ENCODE data around the gene GGTA1. TPM values are rescaled to one million over a fixed set of nuclear protein-coding genes. Genes with fewer than 3 reads are reported as not detected.
"Not testable (repeated sequence)": the region's sequence is repeated elsewhere in the genome, so short reads cannot be mapped to it uniquely, and the experiment has no call there.

GGTA1 gene
- total RNA-seq, 1 donor from 2014 or later: not detected

- DNase-seq: no peak
- Mint-ChIP-seq H3K27me3 (ENCODE audit: unreplicated experiment) (peaks cover 4% of the 10 kb centered on the region), H3K27ac (ENCODE audit: unreplicated experiment) (no peak overlapping the region), H3K4me3 (ENCODE audit: unreplicated experiment) (no peak overlapping the region), H3K9me3 (ENCODE audit: unreplicated experiment) (no peaks in the 10 kb centered on the region), H3K36me3 (ENCODE audit: unreplicated experiment) (no peaks in the 10 kb centered on the region), H3K4me1 (ENCODE audit: low read depth, unreplicated experiment) (no peaks in the 10 kb centered on the region)
- no peak for TF ChIP-seq CTCF (IDR thresholded peaks at IDR 0.05; ENCODE audit: partially characterized antibody, unreplicated experiment)
Measured at GRCh38 chr9:121529237-121529987, 29.8 kb upstream of the GGTA1 start.

- TF ChIP-seq CTCF (IDR thresholded peaks at IDR 0.05; ENCODE audit: partially characterized antibody, unreplicated experiment): no peak
- no peaks in the 10 kb centered on the region for H3K4me1 Mint-ChIP-seq (ENCODE audit: low read depth, unreplicated experiment)
- peaks cover 4% of the 10 kb centered on the region for H3K27me3 Mint-ChIP-seq (ENCODE audit: unreplicated experiment)
- H3K27ac Mint-ChIP-seq (ENCODE audit: unreplicated experiment): no peak overlapping the region
- no peak for DNase-seq
- no peaks in the 10 kb centered on the region for H3K9me3 Mint-ChIP-seq (ENCODE audit: unreplicated experiment)
- H3K36me3 Mint-ChIP-seq (ENCODE audit: unreplicated experiment): no peaks in the 10 kb centered on the region
- no peak overlapping the region for H3K4me3 Mint-ChIP-seq (ENCODE audit: unreplicated experiment)
Measured at GRCh38 chr9:121528642-121529041, 29.0 kb upstream of the GGTA1 start.

GRCh38 chr9:121527371-121527770 is 27.7 kb upstream of the GGTA1 start:
- H3K36me3 Mint-ChIP-seq (ENCODE audit: unreplicated experiment): peaks cover 3% of the 10 kb centered on the region
- H3K27ac Mint-ChIP-seq (ENCODE audit: unreplicated experiment): no peak overlapping the region
- TF ChIP-seq CTCF (IDR thresholded peaks at IDR 0.05; ENCODE audit: partially characterized antibody, unreplicated experiment): no peak
- no peak overlapping the region for H3K4me3 Mint-ChIP-seq (ENCODE audit: unreplicated experiment)
- H3K4me1 Mint-ChIP-seq (ENCODE audit: low read depth, unreplicated experiment): no peaks in the 10 kb centered on the region
- DNase-seq: no peak
- H3K27me3 Mint-ChIP-seq (ENCODE audit: unreplicated experiment): peaks cover 4% of the 10 kb centered on the region
- no peaks in the 10 kb centered on the region for H3K9me3 Mint-ChIP-seq (ENCODE audit: unreplicated experiment)

- H3K27me3 Mint-ChIP-seq (ENCODE audit: unreplicated experiment); H3K36me3 Mint-ChIP-seq (ENCODE audit: unreplicated experiment); H3K4me3 Mint-ChIP-seq (ENCODE audit: unreplicated experiment); H3K27ac Mint-ChIP-seq (ENCODE audit: unreplicated experiment); DNase-seq; H3K9me3 Mint-ChIP-seq (ENCODE audit: unreplicated experiment); H3K4me1 Mint-ChIP-seq (ENCODE audit: low read depth, unreplicated experiment): not testable (repeated sequence)
Measured at GRCh38 chr9:121519688-121520087, 20.0 kb upstream of the GGTA1 start.

GRCh38 chr9:121518634-121519033 is 19.0 kb upstream of the GGTA1 start:
- Mint-ChIP-seq H3K4me3 (ENCODE audit: unreplicated experiment) (no peak overlapping the region), H3K27me3 (ENCODE audit: unreplicated experiment) (no peaks in the 10 kb centered on the region), H3K4me1 (ENCODE audit: low read depth, unreplicated experiment) (no peaks in the 10 kb centered on the region), H3K36me3 (ENCODE audit: unreplicated experiment) (peaks cover 5% of the 10 kb centered on the region), H3K9me3 (ENCODE audit: unreplicated experiment) (no peaks in the 10 kb centered on the region), H3K27ac (ENCODE audit: unreplicated experiment) (no peak overlapping the region)
- no peak for TF ChIP-seq CTCF (IDR thresholded peaks at IDR 0.05; ENCODE audit: partially characterized antibody, unreplicated experiment)
- no peak for DNase-seq

GRCh38 chr9:121513166-121513565 is 13.5 kb upstream of the GGTA1 start:
- not testable (repeated sequence) for H3K4me3 Mint-ChIP-seq (ENCODE audit: unreplicated experiment); H3K27ac Mint-ChIP-seq (ENCODE audit: unreplicated experiment); H3K36me3 Mint-ChIP-seq (ENCODE audit: unreplicated experiment); H3K4me1 Mint-ChIP-seq (ENCODE audit: low read depth, unreplicated experiment); H3K9me3 Mint-ChIP-seq (ENCODE audit: unreplicated experiment); DNase-seq; H3K27me3 Mint-ChIP-seq (ENCODE audit: unreplicated experiment)

All from glutamatergic neuron (in vitro differentiated cells).